ENCODE data around the gene AJAP1.

Gene AJAP1

DNA sequence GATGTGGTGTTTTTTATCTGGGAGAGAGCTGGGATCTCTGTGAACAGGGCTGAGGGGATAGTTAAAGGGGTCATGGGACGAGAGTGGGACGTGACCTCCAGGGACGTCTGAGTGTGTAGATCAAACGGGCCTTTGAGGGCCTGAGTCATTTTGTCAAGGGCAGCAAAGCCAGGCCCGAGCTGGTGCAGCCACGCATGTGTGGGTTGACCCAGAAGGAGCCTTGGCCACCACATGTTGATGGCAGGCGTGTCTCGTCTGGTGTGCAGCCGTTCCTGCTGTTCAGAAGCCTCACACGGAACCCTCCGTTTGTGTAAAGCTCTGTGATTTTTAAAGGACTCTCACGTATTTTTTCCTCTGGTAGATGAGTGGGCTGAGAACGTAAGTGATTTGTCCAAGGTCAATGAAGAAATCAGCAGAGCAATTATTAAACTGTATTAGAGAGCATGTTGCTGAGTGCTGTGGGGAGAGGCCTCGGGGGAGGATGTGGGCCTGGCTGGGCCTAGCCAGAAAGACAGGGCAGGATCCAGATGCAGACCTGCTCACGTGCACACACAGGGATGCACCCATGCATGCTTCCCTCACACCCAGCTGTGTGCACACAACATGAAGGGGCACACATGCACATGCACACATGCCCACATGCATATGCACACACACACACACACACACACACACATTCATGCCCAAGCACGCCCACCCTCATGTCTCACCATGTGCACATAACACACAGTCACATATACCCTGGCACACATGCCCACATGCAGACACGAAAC is 89.8 kb downstream of the AJAP1 start:
- no peak for DNase-seq
- intact Hi-C loops (cut with DNase I), result no loop called here

- intact Hi-C loops (cut with DNase I), result no loop called here
- DNase-seq, result peak in 10 of 42 donors; percentile 20 to 60 (median 32)
These were observed 91.2 kb downstream of the AJAP1 start for GRCh38 chr1:4745560-4745959.

GRCh38 chr1:4749406-4749805 is 95.0 kb downstream of the AJAP1 start:
- no peak for DNase-seq
- intact Hi-C loops (cut with DNase I), result no loop called here

DNA sequence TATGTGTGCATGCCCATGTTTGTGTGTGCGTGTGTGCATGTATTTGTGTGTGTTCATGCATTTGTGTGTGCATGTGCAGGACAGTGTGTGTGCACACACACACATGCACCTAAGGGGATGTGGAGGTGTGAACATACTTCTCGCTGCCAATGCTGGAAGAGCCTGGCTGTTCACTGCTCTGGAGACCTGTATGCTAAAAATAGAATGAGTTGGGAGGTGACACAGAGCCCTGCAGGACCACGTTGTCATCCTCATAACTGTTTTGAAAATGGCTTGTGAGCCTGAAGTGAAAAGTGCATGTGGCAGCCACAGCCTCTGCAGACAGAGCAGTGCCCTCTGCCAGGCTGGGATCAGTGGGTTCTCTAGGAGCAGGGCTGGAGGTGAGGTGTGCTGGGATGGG is 95.8 kb downstream of the AJAP1 start:
- DNase-seq, result no peak
- intact Hi-C loops (cut with DNase I), result no loop called here

- peak in 19 of 42 donors; percentile 26 to 69 (median 48) for DNase-seq
- intact Hi-C loops (cut with DNase I), result no loop called here
These were observed 97.7 kb downstream of the AJAP1 start for GRCh38 chr1:4752059-4752458.

- intact Hi-C loops (cut with DNase I), result no loop called here
- DNase-seq, result no peak
These were observed 100.4 kb downstream of the AJAP1 start for GRCh38 chr1:4754816-4755215.

DNA sequence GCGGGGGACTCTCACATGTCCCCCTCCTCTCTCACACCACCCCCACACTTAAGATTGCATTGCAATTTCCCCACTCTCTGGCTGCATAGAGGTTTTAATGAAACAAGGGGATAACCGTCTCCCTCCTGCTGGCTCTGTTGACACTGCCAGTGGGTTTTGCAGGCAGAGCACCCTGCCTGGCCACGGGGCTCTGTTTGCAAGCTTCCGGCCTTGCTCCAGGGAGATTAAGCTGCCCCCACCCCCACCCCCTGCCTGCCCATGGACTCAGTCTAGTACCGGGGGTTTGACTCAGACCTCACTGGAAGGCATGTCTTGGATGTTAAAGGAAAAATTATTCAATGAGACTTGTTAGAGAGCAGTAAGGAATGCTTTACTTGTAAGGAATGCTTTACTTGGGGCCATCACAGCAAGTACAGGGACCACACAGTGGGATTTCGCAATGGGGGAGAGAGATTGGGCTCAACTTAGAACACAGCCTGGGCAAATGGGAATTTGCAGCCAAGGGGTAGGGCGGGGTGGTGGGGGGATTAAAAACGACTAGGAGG is 101.0 kb downstream of the AJAP1 start:
- intact Hi-C loops (cut with DNase I), result no loop called here
- no peak for DNase-seq

- DNase-seq, result no peak
- intact Hi-C loops (cut with DNase I), result no loop called here
These were observed 101.6 kb downstream of the AJAP1 start for GRCh38 chr1:4755864-4756504.

- intact Hi-C loops (cut with DNase I), result no loop called here
These were observed 102.6 kb downstream of the AJAP1 start for GRCh38 chr1:4756851-4757580.

GRCh38 chr1:4759671-4760070 is 105.3 kb downstream of the AJAP1 start:
- intact Hi-C loops (cut with DNase I), result no loop called here

More at GRCh38 chr1:4756851-4757580, 102.6 kb downstream of the AJAP1 start:
- no peak for DNase-seq

DNA sequence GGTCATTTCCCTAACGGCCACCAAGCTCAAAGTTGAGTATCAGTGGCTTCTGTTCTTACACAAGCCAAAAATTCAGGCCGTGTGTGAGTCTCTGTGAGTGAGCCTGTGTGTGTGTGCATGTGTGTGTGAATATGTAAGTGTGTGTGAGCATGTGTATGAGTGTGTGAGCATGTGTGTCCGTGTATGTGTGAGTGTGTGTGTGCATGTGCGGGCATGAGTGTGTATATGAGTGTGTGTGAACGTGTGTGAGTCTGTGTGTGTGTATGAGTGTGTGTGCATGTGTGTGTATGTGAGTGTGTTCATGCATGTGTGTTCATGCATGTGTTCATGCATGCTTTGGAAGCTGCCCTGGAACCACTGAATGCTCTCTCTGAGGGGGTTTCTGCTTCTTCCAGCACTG is 105.7 kb downstream of the AJAP1 start:
- intact Hi-C loops (cut with DNase I), result no loop called here
- no peak for DNase-seq

More at GRCh38 chr1:4759671-4760070, 105.3 kb downstream of the AJAP1 start:
- no peak for DNase-seq

DNA sequence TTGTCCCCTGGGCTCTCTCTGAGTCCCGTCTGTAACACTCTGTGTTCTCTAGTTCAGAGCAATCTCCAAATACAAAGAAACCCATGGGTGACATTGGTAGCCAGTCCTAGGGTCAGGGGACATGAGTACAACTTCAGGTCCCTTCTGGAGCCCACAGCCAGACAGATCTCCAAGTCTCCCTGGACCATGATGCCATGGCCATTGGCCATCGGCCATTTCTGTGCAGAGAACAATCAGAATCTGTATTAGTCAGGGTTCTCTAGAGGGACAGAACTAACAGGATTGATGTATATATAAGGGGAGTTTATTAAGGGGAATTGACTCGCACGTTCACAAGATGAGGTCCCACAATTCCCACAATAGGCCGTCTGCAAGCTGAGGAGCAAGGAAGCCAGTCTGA is 106.9 kb downstream of the AJAP1 start:
- intact Hi-C loops (cut with DNase I), result no loop called here
- peak in 9 of 42 donors; percentile 26 to 64 (median 49) for DNase-seq

DNA sequence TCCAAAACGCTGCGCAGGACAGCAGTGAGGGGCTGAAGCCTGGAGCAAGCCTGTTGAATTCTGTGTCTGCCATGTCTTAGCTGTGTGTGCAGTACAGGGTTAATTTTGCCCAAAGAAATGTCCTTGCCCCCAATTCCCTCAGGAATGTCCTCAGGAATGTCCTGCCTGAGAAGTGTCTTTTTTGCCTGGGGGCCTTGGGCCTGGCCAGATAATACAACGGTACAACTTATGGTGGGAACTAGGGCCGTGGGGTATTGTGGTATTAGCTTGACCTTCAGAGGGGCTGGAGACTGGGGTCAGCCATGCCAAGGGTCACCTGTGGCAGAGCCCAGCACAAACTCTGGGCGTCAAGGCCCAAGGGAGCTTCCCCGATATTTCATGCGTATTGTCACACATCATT is 107.7 kb downstream of the AJAP1 start:
- DNase-seq, result no peak

DNA sequence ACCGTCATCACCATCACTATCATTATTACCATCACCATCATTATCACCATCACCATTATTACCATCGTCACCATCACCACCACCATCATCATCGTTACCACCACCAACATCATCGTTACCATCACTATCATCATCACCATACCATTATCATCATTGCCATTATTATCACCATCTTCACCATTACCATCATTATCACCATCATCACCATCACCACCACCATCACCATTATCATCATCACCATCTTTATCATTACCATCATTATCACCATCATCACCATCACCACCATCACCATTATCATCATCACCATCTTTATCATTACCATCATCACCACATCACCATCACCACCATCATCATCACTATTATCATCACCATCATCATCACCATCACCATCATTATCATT is 112.9 kb downstream of the AJAP1 start:
- no peak for DNase-seq
- intact Hi-C loops (cut with DNase I), result no loop called here

More for the DNA sequence above, 107.7 kb downstream of the AJAP1 start:
- intact Hi-C loops (cut with DNase I), result no loop called here

- no peak for DNase-seq
- intact Hi-C loops (cut with DNase I), result no loop called here
These were observed 114.1 kb downstream of the AJAP1 start for GRCh38 chr1:4768553-4768952.

DNA sequence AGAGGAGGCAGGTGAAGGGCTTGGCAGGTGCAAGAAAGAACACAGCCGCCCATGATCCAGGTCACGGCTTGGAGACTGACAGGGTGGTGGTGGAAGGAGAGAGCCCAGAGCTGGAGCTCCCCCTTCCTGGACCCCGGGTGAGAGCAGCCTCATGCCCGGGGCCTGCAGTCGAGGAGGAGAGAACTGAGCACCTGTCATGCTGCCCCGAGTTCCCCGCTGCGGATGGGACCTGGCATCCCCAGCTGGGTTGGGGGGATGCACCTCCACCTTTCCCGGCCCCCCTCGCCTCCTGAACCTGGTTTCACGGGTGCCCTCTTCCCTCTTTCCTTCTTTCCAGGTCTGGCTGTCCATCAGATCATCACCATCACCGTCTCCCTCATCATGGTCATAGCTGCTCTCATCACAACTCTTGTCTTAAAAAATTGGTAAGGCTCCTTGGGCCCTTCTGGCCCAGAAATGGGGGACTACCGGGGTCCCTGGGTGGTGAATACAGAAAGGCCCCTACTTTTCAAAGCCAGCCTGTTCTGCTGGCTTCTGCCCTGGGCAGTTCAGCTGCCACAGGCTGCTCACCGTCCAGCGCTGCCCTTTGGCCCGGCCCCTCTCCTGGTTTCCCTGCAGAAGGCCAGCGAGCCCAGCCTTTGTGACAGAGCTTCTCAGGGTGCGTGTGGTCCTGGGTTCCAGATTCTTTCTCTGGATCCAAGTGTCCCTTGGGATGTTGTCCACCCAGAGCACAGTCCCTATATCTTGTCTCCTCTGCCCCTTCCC is 115.3 kb downstream of the AJAP1 start:
- no peak for DNase-seq
- intact Hi-C loops (cut with DNase I), result loop anchor here (10.0 kb wide), 1 partner anchor 115 kb away; the partner anchor contains the start of gene AJAP1

GRCh38 chr1:4770713-4771112 is 116.3 kb downstream of the AJAP1 start:
- intact Hi-C loops (cut with DNase I), result loop anchor here (10.0 kb wide), 1 partner anchor 116 kb away; the partner anchor contains the start of gene AJAP1
- peak in 1 of 42 donors; percentile 25 for DNase-seq

- intact Hi-C loops (cut with DNase I), result loop anchor here (10.0 kb wide), 1 partner anchor 116 kb away; the partner anchor contains the start of gene AJAP1
- no peak for DNase-seq
These were observed 116.9 kb downstream of the AJAP1 start for GRCh38 chr1:4771267-4771666.

- no peak for DNase-seq
- intact Hi-C loops (cut with DNase I), result loop anchor here (10.0 kb wide), 1 partner anchor 117 kb away; the partner anchor contains the start of gene AJAP1
These were observed 117.3 kb downstream of the AJAP1 start for GRCh38 chr1:4771721-4772120.

Measured in head of caudate nucleus (tissue), 42 donors.